OCI-LY7 (cell line): ENCODE results near the gene SEMA6C. TPM values are rescaled to one million over a fixed set of nuclear protein-coding genes. Genes with fewer than 3 reads are reported as not detected.

ENCODE experiments used
- BruUV-seq: library from RNA; stranded (reverse); fragments of 400-500 nt; replicated peaks from 2 replicates; lab custom pipeline; 2021; lab: Mats Ljungman, UMichigan
- CTCF ChIA-PET: fragments of 300-600 bp; sonication (Branson Sonifier 250); formaldehyde crosslinking; loops from one replicate; lab custom pipeline; 2022; ENCODE audit warnings: antibody characterized with exemption; ENCODE audit not compliant: unreplicated experiment; lab: Charles Lee
- POLR2A ChIA-PET: fragments of 300-600 bp; sonication (Branson Sonifier 250); formaldehyde crosslinking; loops from one replicate; lab custom pipeline; 2022; ENCODE audit warnings: antibody characterized with exemption; lab: Charles Lee
- DNase-seq: peaks from one replicate; pipeline ENCODE4 v3.0.0-alpha.2; 2015; ENCODE audit warnings: low spot score
- H2AFZ ChIP-seq: fragments of 200-600 bp; sonication (generic), shearing (Covaris generic); 2 replicates; pipeline ENCODE4 v1.6.1; 2014; ENCODE audit warnings: mild to moderate bottlenecking, antibody characterized with exemption, low read length, moderate library complexity
- H3K27ac ChIP-seq: fragments of 200-600 bp; sonication (generic); 2 replicates; pipeline ENCODE4 v1.5.1; 2014; ENCODE audit warnings: mixed run types, low read depth, mild to moderate bottlenecking, moderate library complexity, low read length, inconsistent platforms; ENCODE audit not compliant: poor library complexity, severe bottlenecking
- H3K36me3 ChIP-seq: fragments of 200-600 bp; sonication (generic); 2 replicates; pipeline ENCODE4 v1.6.1; 2014; ENCODE audit warnings: mild to moderate bottlenecking, antibody characterized with exemption, low read length, moderate library complexity, mixed read lengths; ENCODE audit not compliant: insufficient read depth
- H3K4me1 ChIP-seq: fragments of 200-600 bp; sonication (generic); 2 replicates; pipeline ENCODE4 v1.5.1; 2014; ENCODE audit warnings: mild to moderate bottlenecking, low read length; ENCODE audit not compliant: insufficient read depth, poor library complexity, severe bottlenecking
- H3K4me2 ChIP-seq: fragments of 200-600 bp; sonication (generic); 2 replicates; pipeline ENCODE4 v1.6.1; 2014; ENCODE audit warnings: mild to moderate bottlenecking, low read length
- H3K4me3 ChIP-seq: fragments of 200-600 bp; sonication (generic); 2 replicates; pipeline ENCODE4 v1.5.1; 2014; ENCODE audit warnings: mild to moderate bottlenecking, low read depth, low read length; ENCODE audit not compliant: poor library complexity, severe bottlenecking
- H3K79me2 ChIP-seq: fragments of 200-600 bp; sonication (generic); 2 replicates; pipeline ENCODE4 v1.6.1; 2016; ENCODE audit warnings: low read depth, mild to moderate bottlenecking, low read length, moderate library complexity, mixed read lengths; ENCODE audit not compliant: insufficient read depth
- H3K9me2 ChIP-seq: fragments of 200-600 bp; sonication (generic); 2 replicates; pipeline ENCODE4 v1.6.1; 2016; ENCODE audit warnings: mild to moderate bottlenecking, low read length, mixed read lengths; ENCODE audit not compliant: insufficient read depth
- H3K9me3 ChIP-seq: fragments of 200-600 bp; sonication (generic); 2 replicates; pipeline ENCODE4 v1.6.1; 2014; ENCODE audit warnings: mild to moderate bottlenecking, mixed run types, low read length, mixed read lengths
- H4K20me1 ChIP-seq: fragments of 200-600 bp; sonication (generic); 2 replicates; pipeline ENCODE4 v1.6.1; 2014; ENCODE audit warnings: mild to moderate bottlenecking, antibody characterized with exemption, low read length, moderate library complexity, mixed read lengths; ENCODE audit not compliant: insufficient read depth
- EZH2phosphoT487 ChIP-seq: fragments of 200-600 bp; sonication (generic); IDR thresholded peaks from 2 replicates; pipeline ENCODE4 v1.6.1; 2018; ENCODE audit warnings: low read depth, borderline replicate concordance, mild to moderate bottlenecking, mixed run types, antibody characterized with exemption, low read length, moderate library complexity, mixed read lengths
- intact Hi-C: fragments of 100-400 bp; cut with micrococcal nuclease; formaldehyde crosslinking; loops from one replicate; pipeline ENCODE4 v1.10.0; 2022; ENCODE audit not compliant: unreplicated experiment
- total RNA-seq, 2 experiments: library from RNA; depleted of rRNA in 1 of 2; stranded (reverse); fragments of >200 nt in 1 of 2; shearing (Covaris generic) in 1 of 2; gene quantifications; 2 replicates each; pipeline ENCODE4 v1.2.3, GENCODE V29; 2014 to 2022
- TF ChIP-seq, protein P1 (sequence below): fragments of 200-600 bp; sonication (generic); conservative IDR thresholded peaks from 2 replicates; pipeline ENCODE4 v1.5.1; 2014; ENCODE audit warnings: mild to moderate bottlenecking, antibody characterized with exemption, low read length, moderate library complexity, mixed read lengths

SEMA6C gene
- total RNA-seq, 2 experiments from 2014 or later: 1.1 to 1.9 TPM

GRCh38 chr1:151146072-151146411 lies 389 bp downstream of the SEMA6C start:
- no peaks in the 10 kb centered on the region for H4K20me1 ChIP-seq
- no peaks in the 10 kb centered on the region for H3K36me3 ChIP-seq
- H3K4me1 ChIP-seq: peaks cover 37% of the 10 kb centered on the region
- no peaks in the 10 kb centered on the region for H3K9me3 ChIP-seq
- no peaks in the 10 kb centered on the region for H3K79me2 ChIP-seq
- ChIA-PET POLR2A (interaction anchor here (0.6 kb wide), 1 partner anchor 62 kb away, joined by 4 read pairs; no protein-coding TSS in a partner anchor), CTCF (no interaction called here)
- intact Hi-C loops: no loop called here
- BruUV-seq: no TSS peak
- H2AFZ ChIP-seq: peak overlapping the region; percentile 79
- H3K27ac ChIP-seq: no peak overlapping the region
- peak overlapping the region; percentile 71 for H3K4me3 ChIP-seq
- DNase-seq: no peak
- no peaks in the 10 kb centered on the region for H3K9me2 ChIP-seq
- TF ChIP-seq, protein P1, sequence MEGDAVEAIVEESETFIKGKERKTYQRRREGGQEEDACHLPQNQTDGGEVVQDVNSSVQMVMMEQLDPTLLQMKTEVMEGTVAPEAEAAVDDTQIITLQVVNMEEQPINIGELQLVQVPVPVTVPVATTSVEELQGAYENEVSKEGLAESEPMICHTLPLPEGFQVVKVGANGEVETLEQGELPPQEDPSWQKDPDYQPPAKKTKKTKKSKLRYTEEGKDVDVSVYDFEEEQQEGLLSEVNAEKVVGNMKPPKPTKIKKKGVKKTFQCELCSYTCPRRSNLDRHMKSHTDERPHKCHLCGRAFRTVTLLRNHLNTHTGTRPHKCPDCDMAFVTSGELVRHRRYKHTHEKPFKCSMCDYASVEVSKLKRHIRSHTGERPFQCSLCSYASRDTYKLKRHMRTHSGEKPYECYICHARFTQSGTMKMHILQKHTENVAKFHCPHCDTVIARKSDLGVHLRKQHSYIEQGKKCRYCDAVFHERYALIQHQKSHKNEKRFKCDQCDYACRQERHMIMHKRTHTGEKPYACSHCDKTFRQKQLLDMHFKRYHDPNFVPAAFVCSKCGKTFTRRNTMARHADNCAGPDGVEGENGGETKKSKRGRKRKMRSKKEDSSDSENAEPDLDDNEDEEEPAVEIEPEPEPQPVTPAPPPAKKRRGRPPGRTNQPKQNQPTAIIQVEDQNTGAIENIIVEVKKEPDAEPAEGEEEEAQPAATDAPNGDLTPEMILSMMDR: no peak
- no peak for TF ChIP-seq EZH2phosphoT487
- peak overlapping the region; percentile 96 for H3K4me2 ChIP-seq

- no peak for DNase-seq
- Histone ChIP-seq H3K9me3 (no peaks in the 10 kb centered on the region), H2AFZ (no peak overlapping the region), H3K4me1 (peaks cover 37% of the 10 kb centered on the region), H3K4me3 (peak overlapping the region; percentile 71), H3K36me3 (no peaks in the 10 kb centered on the region), H4K20me1 (no peaks in the 10 kb centered on the region), H3K79me2 (no peaks in the 10 kb centered on the region), H3K27ac (no peak overlapping the region), H3K9me2 (no peaks in the 10 kb centered on the region), H3K4me2 (peak overlapping the region; percentile 96)
- BruUV-seq: no TSS peak
- CTCF ChIA-PET: interaction anchor here (0.6 kb wide), 1 partner anchor 29 kb away, joined by 3 read pairs; no protein-coding TSS in a partner anchor
- intact Hi-C loops: no loop called here
- POLR2A ChIA-PET: interaction anchor here (0.6 kb wide), 1 partner anchor 62 kb away, joined by 4 read pairs; no protein-coding TSS in a partner anchor
- no peak for TF ChIP-seq EZH2phosphoT487
- TF ChIP-seq, protein P1: no peak
Observed at GRCh38 chr1:151145304-151146071, 943 bp downstream of the SEMA6C start.
